A172 (cell line): ENCODE measurements around the gene SRRM2. TPM values are rescaled to one million over a fixed set of nuclear protein-coding genes. Genes with fewer than 3 reads are reported as not detected.
A peak's percentile ranks its signal among the peaks of the same experiment; 100 is the strongest.
"Not testable (repeated sequence)": the region's sequence is repeated elsewhere in the genome, so short reads cannot be mapped to it uniquely, and the experiment has no call there.

Experiments used
- DNase-seq: peaks from one replicate; pipeline ENCODE4 v3.0.0-alpha.2; 2015; ENCODE audit warnings: low spot score
- total RNA-seq: library from RNA; depleted of rRNA; stranded (reverse); fragments of >200 nt; shearing (Covaris generic); gene quantifications from 2 replicates; pipeline ENCODE4 v1.2.3, GENCODE V29; 2014

The SRRM2 gene
- total RNA-seq, 1 experiment from 2014 or later = 49.0 TPM

DNA sequence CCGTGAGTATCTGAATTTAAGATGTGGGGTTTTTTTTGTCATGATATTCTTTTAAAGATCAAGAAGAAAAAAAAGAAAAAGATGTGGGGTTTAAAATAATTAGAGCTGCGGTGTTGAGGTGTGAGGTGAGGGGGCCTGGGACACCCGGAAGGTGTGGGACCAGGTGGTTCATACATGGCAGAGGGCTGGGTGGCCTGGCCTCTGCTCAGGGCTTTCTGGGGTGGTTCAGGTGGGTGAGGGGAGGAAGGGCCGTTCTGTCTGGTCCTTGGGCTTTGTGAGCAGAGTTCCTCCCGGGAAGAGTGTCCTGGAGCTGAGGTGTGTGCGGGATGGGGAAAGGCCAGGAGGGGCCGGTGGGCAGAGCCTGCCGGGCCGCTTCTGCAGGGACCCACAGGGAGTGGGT, 37.4 kb upstream of the SRRM2 start:
- no peak for DNase-seq

DNA sequence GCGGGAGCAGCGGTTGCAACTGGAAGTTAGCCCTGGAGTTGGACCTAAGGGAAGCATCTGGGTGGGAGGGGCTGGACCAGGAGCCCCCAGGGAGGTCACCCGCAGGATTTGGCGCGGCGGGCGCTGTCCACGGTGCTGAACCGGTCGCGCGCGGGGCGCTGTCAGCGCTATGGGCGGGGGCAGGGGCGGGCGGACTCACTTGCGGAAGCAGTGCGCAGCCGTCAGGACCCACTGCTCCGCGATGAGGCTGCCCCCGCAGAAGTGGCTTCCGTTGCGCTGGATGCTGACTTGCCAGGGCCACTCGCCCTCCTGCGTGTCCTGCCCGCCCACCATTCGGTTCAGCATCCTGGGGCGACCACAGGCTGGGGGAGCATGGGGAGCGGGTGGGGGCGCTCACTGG, 36.9 kb upstream of the SRRM2 start:
- no peak for DNase-seq

DNA sequence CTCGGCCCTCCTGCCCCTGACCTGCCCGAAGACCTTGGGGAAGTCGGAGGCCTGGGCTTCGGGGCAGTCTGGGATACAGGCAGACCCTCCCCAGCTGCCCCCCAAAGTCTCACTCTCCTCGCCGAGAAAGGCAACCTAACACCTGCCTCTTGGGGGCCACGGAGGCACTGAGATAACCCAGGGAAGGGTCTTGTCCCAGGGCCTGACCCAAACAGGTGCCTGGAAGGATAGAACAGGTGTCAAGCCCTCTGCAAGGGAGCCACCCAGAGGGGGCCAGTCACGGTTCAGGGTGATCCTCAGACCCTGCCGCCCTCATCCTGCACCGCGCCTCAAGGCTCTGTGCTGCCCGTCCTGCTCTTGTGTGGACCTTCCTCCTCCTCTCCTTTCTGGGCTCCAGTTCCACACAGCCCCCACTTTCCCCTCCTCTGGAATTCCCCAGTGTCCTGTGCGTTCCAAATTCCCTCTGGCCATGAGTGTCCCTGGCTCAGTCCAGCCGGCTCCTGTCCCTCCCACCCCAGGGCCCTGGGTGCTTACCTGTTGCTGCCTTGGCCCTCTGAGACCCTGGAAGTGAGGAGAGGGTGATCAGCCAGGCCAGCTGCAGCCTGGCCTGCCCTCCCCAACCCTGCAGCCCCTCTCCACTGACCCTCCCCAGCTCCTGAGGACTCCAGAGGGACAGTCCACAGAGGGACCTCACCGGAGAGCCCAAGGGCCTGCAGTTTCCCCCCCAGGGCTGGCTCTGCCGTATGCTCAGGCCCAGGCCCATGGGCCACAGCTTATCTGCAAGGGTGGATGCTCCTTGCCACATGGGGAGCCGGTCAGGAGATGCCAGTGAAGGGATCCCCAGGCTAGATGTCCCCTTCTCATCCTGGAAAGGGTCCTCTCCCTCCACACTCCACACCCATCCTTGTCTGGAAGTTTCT, 36.2 kb upstream of the SRRM2 start:
- no peak for DNase-seq

DNA sequence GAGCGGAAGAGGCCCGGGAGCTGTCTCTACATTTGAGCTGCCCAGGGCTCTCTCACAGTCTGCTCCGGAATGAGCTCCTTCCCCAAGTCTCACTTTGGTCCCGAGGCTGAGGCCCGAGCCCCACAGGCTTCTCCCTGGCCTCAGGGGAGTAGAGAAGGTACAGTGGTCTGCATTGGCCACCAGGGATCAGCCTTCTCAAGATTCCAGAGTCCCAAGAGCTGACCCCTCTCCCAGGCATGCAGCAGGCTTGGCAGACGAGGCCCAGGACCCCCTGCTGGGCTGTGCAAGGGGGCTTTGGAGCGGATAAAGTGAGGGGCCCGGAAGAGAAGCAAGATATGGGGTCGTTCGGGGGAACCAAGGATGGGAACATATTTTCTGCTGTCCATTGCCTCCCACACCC, 35.5 kb upstream of the SRRM2 start:
- DNase-seq = no peak

DNA sequence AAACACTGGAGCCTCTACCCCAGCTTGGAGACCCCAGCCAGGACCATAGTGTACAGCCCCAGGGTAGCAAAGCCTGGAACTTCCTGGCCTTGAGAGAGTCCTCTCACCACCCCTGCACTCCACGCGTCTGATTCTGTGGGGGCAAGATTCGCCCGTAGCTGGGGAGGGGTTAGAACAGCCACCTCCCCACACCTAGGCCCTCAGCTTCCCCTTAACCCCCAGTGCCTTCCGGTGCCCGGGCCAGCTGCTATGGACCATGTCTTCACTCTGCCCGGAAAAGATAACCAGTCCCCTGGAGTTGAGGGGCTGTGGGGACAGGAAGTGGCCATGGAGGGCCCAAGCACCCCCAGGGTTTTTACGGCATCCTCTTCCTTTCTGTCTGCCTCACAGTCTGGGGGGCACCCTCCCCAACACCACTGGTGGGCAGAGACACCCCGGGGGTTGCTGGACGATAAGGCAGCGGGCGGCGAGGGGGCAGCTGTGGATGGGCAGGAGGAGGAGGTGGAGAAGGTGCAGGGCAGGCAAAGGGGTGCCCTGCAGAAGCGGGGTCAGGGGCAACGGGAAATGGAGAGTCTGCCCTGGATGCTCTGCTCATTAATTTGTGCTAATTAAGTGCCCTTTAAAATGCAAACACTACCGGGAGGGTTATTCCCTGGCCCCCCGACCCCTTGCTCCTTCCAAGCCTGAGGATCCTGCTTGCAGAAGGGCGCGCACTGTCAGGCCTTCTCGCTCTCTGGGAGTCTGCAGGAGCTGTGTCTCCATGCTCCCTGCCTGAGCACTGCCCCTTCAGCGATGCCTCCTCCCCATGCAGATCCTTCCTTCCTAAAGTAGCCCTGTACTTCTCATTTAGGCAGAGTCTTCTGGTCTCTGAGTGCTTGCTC, 34.8 kb upstream of the SRRM2 start:
- DNase-seq = no peak

DNA sequence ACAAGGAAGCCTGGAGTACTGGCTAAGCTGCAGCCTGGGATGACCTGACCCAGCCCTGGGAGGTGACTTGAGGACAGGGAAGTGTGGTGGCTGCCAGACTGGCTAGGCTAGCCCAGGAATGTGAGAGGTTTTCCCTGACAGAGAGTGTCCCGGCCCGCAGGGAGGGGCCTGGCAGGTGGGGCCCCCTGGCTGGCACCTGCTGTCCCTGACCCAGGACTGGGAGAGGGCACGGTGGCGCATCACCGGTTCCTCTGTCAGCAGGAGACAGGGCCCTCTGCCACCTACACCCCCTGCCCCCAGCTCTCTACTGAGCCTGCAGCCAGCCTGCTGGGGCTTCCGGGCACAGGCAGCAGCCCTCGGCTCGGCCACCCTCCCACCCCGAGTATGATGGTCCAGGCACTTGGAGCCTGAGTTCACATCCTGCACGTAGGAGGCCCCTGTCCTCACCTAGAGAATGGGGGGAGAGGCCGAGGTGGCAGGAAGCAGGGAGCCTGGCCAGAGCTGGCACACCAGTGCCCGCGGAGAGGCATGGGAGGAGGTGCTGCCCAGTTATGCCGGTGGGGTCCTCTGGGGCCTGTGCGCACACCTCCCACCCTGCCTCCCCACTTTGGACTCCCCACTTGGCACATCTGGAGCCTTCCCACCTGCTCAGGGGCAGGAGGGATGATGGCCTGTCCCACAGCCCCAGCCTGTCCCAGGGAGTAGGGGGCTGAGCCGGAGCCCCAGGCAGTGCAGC, 32.9 kb upstream of the SRRM2 start:
- no peak for DNase-seq

DNA sequence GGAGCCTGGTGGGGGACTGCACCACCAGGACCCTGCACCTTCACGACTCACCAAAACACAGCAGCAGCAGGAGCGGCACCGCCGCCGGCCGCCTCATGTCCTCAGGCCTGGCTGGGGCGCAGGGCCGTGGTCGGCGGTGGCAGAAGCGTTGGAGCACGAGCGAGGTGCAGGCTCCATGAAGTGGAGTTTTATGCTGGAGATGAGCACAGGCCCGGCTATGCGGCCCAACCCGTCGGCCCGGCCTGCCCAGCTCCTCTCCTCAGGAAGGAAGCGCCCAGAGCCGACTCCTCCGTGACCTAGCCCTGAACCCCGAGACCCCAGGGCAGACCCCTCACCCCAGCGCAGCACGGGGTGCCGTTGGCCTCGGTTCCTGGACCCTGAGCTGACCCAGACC, 32.4 kb upstream of the SRRM2 start, which contains the start of gene PRSS27:
PRSS27 (minus strand) TSS at position 161 of the 394 bp plus-strand sequence; CDS start at position 97, 64 bp downstream.
- DNase-seq = no peak

DNA sequence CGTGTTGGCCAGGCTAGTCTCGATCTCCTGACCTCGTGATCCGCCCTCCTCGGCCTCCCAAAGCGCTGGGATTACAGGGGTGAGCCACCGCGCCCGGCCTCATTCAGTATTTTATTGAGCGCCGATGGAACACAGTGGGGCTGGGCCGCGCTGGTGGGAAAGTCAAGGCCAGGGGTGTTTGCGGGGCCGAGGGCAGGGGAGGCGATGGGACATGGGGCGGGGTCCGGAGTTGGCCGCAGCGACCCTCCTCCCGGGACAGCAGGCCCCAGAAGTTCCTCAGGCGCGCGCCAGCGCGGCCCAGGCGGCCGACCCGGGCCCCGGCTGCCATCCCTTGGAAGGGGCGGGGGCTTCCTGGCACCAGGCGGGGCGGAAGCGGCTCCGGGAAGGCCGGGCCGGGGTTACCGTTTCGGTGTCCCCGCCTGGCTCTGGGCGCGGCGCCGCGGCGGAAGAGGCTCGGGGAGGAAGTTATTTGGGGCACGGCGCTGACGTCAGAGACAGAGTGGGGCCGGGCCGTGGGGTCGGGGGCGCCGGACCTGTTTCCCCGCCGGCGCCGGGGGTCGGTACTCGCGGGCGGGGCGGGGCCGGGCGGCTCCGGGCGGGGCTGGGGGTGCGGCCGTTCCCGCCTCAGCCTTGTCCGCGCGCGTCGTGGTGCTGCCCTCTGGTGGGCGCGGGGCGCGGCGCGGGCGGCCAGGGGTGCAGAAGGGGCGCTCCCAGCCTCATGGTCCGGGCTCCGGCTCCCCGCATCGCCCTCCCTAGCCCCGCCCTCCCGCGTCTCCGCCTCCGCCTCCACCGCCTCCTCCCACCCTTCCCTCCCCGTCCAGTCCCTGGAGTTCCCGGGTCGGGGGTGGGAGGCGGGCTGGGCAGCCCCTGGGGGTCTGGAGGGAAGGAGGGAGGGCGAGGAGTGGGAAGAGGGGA, 31.5 kb upstream of the SRRM2 start:
- DNase-seq = peak; percentile 73

DNA sequence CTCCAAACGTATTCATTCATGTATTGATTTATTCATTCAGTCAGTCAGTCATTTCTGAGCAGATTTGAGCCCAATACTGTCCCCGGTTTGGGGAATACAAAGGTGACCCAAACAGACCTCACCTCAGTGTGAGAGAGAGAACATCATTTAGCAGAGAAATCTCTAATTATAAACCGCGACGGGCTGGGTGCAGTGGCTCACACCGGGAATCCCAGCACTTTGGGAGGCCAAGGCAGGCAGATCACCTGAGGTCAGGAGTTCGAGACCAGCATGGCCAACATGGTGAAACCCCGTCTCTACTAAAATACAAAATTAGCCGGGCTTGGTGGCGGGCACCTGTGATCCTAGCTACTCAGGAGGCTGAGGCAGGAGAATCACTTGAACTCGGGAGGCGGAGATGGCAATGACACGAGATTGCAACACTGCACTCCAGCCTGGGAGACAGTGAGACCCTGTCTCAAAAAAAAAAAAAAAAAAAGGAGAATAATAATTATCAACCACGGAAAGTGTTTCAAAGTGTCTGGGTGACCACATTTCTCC, 30.7 kb upstream of the SRRM2 start:
- DNase-seq = not testable (repeated sequence)

DNA sequence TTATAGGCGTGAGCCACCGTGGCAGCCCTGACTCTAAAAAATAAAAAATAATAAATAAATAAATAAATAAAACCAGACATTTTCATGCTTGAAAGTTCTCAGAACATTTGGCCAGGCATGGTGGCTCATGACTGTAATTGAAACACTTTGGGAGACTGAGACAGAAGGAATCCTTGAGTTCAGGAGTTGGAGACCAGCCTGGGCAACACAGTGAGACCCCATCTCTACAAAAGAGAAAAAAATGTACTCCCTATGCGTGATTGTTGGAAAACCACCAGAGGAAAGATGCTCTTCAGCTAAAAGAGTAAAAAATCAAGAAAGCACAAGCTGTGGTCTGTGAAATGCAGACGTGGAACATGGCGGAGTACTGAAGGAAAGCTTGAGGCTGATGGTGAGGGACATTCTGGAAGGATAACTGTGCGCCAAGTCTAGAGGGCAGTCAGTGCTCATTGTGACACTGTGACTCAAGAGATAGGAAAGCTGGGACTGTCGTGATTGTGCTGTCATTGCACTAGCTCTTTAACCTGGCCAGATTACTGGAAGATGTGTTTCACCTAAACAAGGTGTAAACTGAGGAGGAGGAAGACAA, 28.3 kb upstream of the SRRM2 start:
- DNase-seq = no peak

DNA sequence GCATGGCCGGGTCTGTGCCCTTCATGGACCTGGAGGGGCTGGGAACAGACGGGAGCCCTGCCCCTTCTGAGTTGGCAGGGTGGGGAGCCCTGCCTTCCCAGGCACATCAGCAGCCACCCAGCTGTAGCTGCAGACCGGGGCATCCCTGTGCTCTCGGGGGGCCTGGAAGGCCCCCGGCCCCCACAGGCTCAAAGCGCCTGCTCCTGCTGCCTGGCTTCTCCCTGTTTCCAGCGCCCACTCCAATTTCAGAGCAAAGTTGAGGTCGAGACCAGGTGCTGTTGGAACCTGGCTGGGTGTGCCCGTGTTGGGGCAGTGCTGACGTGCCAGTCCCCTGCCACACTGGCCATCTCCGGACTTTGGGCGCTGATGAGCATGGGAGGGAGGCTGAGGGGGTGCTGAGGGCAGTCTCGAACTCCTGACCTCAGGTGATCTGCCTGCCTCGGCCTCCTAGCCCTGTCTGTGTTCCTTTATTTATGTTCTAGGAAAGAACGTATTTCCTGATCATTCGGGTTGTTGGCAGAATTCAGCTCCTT, 27.6 kb upstream of the SRRM2 start:
- DNase-seq = no peak

DNA sequence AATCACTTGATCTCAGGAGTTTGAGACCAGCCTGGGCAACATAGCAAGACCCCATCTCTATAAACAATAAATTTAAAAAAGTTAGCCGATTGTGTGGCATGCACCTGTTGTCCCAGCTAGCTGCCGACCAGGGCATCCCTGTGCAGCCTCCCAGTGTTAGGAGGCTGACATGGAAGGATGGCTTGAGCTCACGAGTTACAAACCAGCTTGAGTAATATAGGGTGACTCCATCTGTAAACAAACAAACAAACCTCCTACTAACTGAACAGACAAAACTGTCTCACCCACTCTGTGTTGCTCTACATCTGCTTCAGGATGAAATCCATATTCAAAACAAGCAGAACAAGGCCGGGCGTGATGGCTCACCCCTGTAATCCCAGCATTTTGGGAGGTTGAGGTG, 25.5 kb upstream of the SRRM2 start:
- no peak for DNase-seq

DNA sequence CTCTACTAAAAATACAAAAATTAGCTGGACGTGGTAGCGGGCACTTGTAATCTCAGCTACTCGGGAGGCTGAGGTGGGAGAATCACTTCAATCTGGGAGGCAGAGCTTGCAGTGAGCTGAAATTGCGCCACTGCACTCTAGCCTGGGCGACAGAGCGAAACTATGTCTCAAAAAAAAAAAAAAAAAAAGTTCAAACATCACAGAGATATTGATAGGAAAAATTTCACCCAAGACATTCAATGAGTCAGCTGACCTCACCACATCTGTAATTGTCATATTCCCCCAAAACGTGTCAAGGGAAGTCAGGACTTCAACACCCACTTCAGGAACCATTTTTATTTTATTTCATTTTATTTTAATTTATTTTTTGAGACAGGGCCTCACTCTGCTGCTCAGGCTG, 24.4 kb upstream of the SRRM2 start:
- no peak for DNase-seq

DNA sequence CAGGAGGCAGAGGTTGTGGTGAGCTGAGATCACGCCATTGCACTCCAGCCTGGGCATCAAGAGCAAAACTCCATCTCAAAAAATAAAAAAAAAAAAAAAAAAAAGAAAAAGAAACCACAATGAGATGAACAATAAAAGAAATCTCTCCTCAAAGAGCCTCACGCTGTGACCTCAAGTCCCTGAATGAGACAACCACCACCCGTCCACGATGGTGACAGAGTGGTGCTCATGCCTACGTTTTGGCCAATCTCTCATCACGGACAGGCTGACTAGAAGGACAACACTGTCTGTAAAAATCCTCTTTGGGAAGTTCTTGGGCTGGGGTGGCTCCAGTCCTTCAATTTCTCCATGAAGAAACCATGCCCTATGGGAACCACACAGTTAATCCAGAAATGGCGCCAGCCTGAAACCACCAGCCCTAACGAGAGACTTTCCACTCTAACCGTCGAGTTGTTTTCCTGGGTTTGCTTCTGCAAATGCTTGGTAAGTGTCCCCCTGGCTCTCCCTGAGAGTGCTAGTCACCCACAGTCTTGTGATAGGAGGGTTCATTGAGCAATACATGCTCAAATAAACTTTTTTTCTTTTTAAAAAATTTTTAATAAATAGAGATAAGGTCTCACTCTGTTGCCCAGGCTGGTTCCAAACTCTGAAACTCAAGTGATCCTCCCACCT, 17.5 kb upstream of the SRRM2 start:
- DNase-seq = no peak

DNA sequence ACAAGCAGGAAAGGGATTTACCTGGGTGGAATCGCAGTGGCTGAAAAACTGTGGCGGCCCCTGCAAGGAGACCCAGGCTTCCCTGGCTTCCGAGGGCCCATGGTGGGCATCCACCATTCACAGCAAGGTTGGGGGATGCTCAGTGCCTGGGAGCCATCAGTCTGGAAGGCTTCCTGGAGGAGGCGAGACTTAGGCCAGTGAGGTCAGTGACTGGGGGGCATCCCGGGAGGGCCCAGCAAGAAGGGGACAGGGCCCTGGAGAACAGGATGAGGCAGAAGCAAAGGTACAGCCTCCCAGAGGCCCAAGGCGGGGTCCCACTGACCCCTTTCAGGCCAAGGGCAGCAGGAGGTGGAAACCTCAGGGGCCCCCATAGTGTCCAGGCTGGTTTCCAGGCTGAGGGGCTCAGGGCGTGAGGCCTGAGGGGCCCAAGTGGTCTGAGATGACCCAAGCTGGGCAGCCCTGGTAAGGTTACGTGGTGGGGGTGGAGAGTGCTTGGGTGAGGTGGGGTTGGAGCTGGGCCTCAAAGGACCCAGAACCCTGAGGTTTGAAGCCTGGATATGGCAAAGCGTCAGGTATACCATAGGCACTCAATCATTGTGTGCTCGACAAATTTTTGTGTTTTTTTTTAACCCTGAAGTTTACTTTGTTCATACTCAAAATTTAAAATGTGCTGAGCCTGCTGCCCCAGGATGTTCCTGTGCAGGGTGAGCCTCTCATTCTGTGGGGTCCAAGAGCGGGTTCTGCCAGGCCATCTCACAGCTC, 15.8 kb upstream of the SRRM2 start:
- no peak for DNase-seq

DNA sequence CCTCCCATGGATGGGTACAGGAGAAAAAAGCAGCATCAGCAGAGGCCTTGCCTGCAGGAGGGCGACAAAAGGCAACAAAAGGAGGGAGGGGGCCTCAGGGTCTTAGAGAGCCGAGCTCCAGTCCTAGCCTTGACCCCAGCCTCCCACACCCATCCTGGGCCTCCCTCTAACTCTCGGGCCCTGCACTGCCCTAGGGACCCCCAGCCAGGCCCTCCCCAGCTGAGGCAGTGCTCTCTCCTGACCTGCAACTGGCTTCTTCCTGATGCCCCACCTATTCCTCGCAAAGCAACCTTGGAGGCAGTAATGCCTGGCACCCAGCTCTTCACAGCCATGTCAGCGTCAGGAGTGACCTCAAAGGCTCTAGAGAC, 15.2 kb upstream of the SRRM2 start:
- no peak for DNase-seq

DNA sequence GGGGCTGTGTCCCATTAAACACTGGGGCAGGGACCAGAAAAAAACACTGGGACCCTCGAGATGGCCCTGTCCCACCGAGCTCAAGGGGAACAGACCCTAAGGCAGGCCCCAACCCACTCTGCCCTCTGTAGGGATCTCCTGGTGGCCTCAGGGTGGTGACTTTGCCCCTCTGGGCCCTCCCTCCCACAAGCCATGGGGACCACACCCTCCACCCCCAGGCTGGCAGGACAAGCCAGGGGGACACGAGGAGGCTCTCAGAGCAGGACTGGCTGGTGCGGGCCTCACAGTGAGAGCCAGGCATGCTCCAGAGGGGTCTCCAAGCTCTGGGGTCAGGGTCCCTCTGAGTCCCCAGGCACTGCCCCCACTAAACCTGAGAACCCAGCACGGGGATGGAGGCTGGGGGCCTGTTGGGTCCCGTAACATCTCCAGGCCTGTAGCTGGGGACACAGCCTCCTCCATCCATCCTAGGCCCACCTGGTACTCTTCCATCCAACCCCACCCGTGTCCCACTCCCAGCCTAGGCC, 14.5 kb upstream of the SRRM2 start:
- DNase-seq = no peak

DNA sequence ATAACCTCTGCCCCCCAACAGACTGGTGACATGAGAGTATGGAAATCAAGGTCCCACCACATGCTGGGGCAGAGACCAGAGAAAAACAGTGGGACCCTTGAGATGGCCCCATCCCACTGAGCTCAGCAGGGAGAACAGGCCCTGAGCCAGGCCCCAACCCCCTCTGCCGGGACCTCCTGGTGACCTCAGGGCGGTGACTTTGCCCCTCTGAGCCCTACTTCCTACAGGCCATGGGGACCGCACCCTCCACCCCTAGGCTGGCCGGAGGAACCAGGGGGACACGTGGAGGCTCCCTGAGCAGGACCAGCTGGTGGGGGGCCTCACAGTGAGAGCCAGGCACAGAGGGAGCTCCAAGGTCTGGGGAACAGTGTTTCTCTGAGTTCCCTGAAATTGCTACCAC, 13.8 kb upstream of the SRRM2 start:
- no peak for DNase-seq
